H1 (cell line): ENCODE measurements around the gene GRM1. TPM values are rescaled to one million over a fixed set of nuclear protein-coding genes. Genes with fewer than 3 reads are reported as not detected.

Experiments used
- CTCF ChIA-PET: fragments of 300-600 bp; sonication (Branson Sonifier 250); formaldehyde crosslinking; loops from one replicate; lab custom pipeline; 2021; ENCODE audit not compliant: partially characterized antibody; lab: Charles Lee
- POLR2A ChIA-PET: fragments of 300-600 bp; sonication (Branson Sonifier 250); formaldehyde crosslinking; loops from one replicate; lab custom pipeline; 2021; ENCODE audit warnings: inconsistent platforms; ENCODE audit not compliant: partially characterized antibody; lab: Charles Lee
- DNase-seq, 2 experiments: peaks; one replicate each; pipeline versions ENCODE4 v3.0.0 to v3.0.0-alpha.2; 2010 to 2022; ENCODE audit warnings: low spot score in 2 of 2, low read depth in 1 of 2, mixed read lengths in 1 of 2
- FAIRE-seq: peaks from 2 replicates; lab custom pipeline; 2011; peaks lifted over from hg19 to GRCh38; lab: Jason Lieb, UNC
- H2AFZ ChIP-seq: 2 replicates; pipeline ENCODE4 v1.8.1; 2012; ENCODE audit warnings: low read length, inconsistent platforms
- H2AK5ac ChIP-seq: 2 replicates; pipeline ENCODE4 v1.6.1; 2013; ENCODE audit warnings: low read depth, low read length
- H2BK120ac ChIP-seq: replicated peaks from 2 replicates; pipeline ENCODE3; 2013; ENCODE audit warnings: low read depth, low read length, inconsistent platforms
- H2BK12ac ChIP-seq: 2 replicates; pipeline ENCODE4 v1.6.1; 2013; ENCODE audit warnings: low read depth, low read length
- H2BK15ac ChIP-seq: 2 replicates; pipeline ENCODE4 v1.6.1; 2013; ENCODE audit warnings: low read length
- H2BK20ac ChIP-seq: 2 replicates; pipeline ENCODE4 v1.6.1; 2013; ENCODE audit warnings: low read length
- H2BK5ac ChIP-seq: 2 replicates; pipeline ENCODE4 v1.6.1; 2013; ENCODE audit warnings: low read depth, low read length
- H3K14ac ChIP-seq: 2 replicates; pipeline ENCODE4 v1.6.1; 2013; ENCODE audit warnings: inconsistent platforms; ENCODE audit not compliant: insufficient read length
- H3K18ac ChIP-seq: 2 replicates; pipeline ENCODE4 v1.6.1; 2013; ENCODE audit warnings: low read length; ENCODE audit errors: extremely low read depth
- H3K23ac ChIP-seq: 2 replicates; pipeline ENCODE4 v1.6.1; 2013; ENCODE audit warnings: inconsistent platforms; ENCODE audit not compliant: insufficient read length
- H3K23me2 ChIP-seq: 2 replicates; pipeline ENCODE4 v1.6.1; 2013; ENCODE audit warnings: low read depth, low read length
- H3K27ac ChIP-seq: 2 replicates; pipeline ENCODE4 v1.6.1; 2011; ENCODE audit warnings: low read depth, low read length, inconsistent platforms
- H3K27me3 ChIP-seq, 4 experiments: replicated peaks in 1 of 4; 1 replicate in 1 of 4; 2 replicates in 3 of 4; pipeline versions ENCODE4 v1.6.1 to v1.8.1; 2011 to 2013; ENCODE audit warnings: low read length in 3 of 4, mild to moderate bottlenecking in 3 of 4, inconsistent platforms in 2 of 4, mixed read lengths in 2 of 4, moderate library complexity in 1 of 4; ENCODE audit not compliant: control insufficient read depth in 3 of 4, insufficient read depth in 3 of 4; ENCODE audit errors: extremely low read depth in 1 of 4
- H3K36me3 ChIP-seq, 4 experiments: 2 replicates each; pipeline versions ENCODE4 v1.6.1 to v1.8.1; 2011 to 2013; ENCODE audit warnings: mild to moderate bottlenecking in 4 of 4, low read length in 3 of 4, moderate library complexity in 2 of 4, control low read depth in 1 of 4, inconsistent platforms in 1 of 4; ENCODE audit not compliant: insufficient read depth in 4 of 4, control insufficient read depth in 2 of 4
- H3K4ac ChIP-seq: replicated peaks from 2 replicates; pipeline ENCODE3; 2013; ENCODE audit warnings: low read length, low read depth, mixed read lengths, inconsistent platforms; ENCODE audit not compliant: insufficient read length
- H3K4me1 ChIP-seq, 4 experiments: replicated peaks in 1 of 4; 1 replicate in 1 of 4; 2 replicates in 3 of 4; pipeline versions ENCODE4 v1.6.1 to v1.8.1; 2011 to 2013; ENCODE audit warnings: low read length in 3 of 4, inconsistent platforms in 2 of 4, mixed read lengths in 1 of 4; ENCODE audit not compliant: insufficient read depth in 4 of 4, control insufficient read depth in 3 of 4
- H3K4me2 ChIP-seq, 2 experiments: 2 replicates each; pipeline versions ENCODE4 v1.6.1 to v1.8.1; 2011 to 2013; ENCODE audit warnings: low read depth in 2 of 2, low read length in 2 of 2, control low read depth in 1 of 2, inconsistent platforms in 1 of 2, mild to moderate bottlenecking in 1 of 2; ENCODE audit not compliant: insufficient read depth in 1 of 2
- H3K4me3 ChIP-seq, 4 experiments: fragments of 200-600, 300-600 bp in 1 of 4; sonication (generic), shearing (Covaris generic), sonication (Bioruptor Twin) in 1 of 4; 2 replicates each; pipeline versions ENCODE4 v1.5.1 to v1.8.1; 2011 to 2016; ENCODE audit warnings: low read length in 4 of 4, low read depth in 3 of 4, control low read depth in 2 of 4, inconsistent platforms in 2 of 4, mild to moderate bottlenecking in 2 of 4, mixed read lengths in 1 of 4, moderate library complexity in 1 of 4; ENCODE audit not compliant: insufficient read depth in 2 of 4; ENCODE audit errors: extremely low read depth in 1 of 4
- H3K56ac ChIP-seq: replicated peaks from 2 replicates; pipeline ENCODE3; 2013; ENCODE audit warnings: low read depth, mild to moderate bottlenecking, mixed read lengths, low read length, inconsistent platforms; ENCODE audit not compliant: insufficient read length
- H3K79me1 ChIP-seq: 2 replicates; pipeline ENCODE4 v1.6.1; 2013; ENCODE audit warnings: low read depth, low read length, control low read depth
- H3K79me2 ChIP-seq, 2 experiments: 2 replicates each; pipeline versions ENCODE4 v1.6.1 to v1.8.1; 2012 to 2013; ENCODE audit warnings: low read length in 2 of 2, mild to moderate bottlenecking in 2 of 2, inconsistent platforms in 1 of 2; ENCODE audit not compliant: insufficient read depth in 2 of 2, control insufficient read depth in 1 of 2
- H3K9ac ChIP-seq, 4 experiments: replicated peaks in 1 of 4; 1 replicate in 1 of 4; 2 replicates in 3 of 4; pipeline versions ENCODE4 v1.6.1 to v1.8.1; 2011 to 2013; ENCODE audit warnings: low read depth in 3 of 4, low read length in 3 of 4, control low read depth in 2 of 4, mild to moderate bottlenecking in 2 of 4, moderate library complexity in 2 of 4, inconsistent platforms in 1 of 4; ENCODE audit errors: extremely low read depth in 1 of 4
- H3K9me3 ChIP-seq, 2 experiments: 2 replicates each; pipeline versions ENCODE4 v1.6.1 to v1.8.1; 2012 to 2013; ENCODE audit warnings: mild to moderate bottlenecking in 2 of 2, moderate library complexity in 2 of 2, control low read depth in 1 of 2, inconsistent platforms in 1 of 2, low read depth in 1 of 2, low read length in 1 of 2, mixed read lengths in 1 of 2; ENCODE audit not compliant: insufficient read depth in 2 of 2
- H4K20me1 ChIP-seq, 2 experiments: replicated peaks in 1 of 2; 2 replicates each; pipeline versions ENCODE3 to v1.8.1; 2011 to 2013; ENCODE audit warnings: inconsistent platforms in 2 of 2, low read length in 2 of 2, mild to moderate bottlenecking in 1 of 2; ENCODE audit not compliant: insufficient read depth in 2 of 2, control insufficient read depth in 1 of 2
- H4K5ac ChIP-seq: 2 replicates; pipeline ENCODE4 v1.6.1; 2013; ENCODE audit warnings: low read length, low read depth, mixed read lengths, inconsistent platforms; ENCODE audit not compliant: insufficient read length
- H4K8ac ChIP-seq: 2 replicates; pipeline ENCODE4 v1.8.0; 2013; ENCODE audit warnings: mild to moderate bottlenecking, moderate library complexity, low read length, inconsistent platforms; ENCODE audit not compliant: insufficient read depth; ENCODE audit errors: extremely low read depth
- H4K91ac ChIP-seq: replicated peaks from 2 replicates; pipeline ENCODE3; 2013; ENCODE audit warnings: low read length, mixed read lengths, inconsistent platforms; ENCODE audit not compliant: insufficient read length
- BACH1 ChIP-seq: IDR thresholded peaks from 2 replicates; pipeline ENCODE4 v1.6.1; 2012; ENCODE audit warnings: low read length, improper control_type of control experiment
- CHD1 ChIP-seq: IDR thresholded peaks from 2 replicates; pipeline ENCODE4 v1.6.1; 2012; ENCODE audit warnings: low read depth, low read length, improper control_type of control experiment
- EP300 ChIP-seq, 2 experiments: IDR thresholded peaks; 1 replicate in 1 of 2; 2 replicates in 1 of 2; pipeline ENCODE4 v1.6.1; 2011 to 2012; ENCODE audit warnings: low read depth in 2 of 2, low read length in 2 of 2, mild to moderate bottlenecking in 2 of 2, borderline replicate concordance in 1 of 2, inconsistent platforms in 1 of 2, moderate library complexity in 1 of 2
- GTF2F1 ChIP-seq: IDR thresholded peaks from 2 replicates; pipeline ENCODE4 v1.6.1; 2012; ENCODE audit warnings: low read depth, low read length, improper control_type of control experiment, borderline replicate concordance
- HDAC2 ChIP-seq, 2 experiments: fragments of 300-600 bp in 1 of 2; sonication (generic) in 1 of 2; IDR thresholded peaks; 2 replicates each; pipeline ENCODE4 v1.6.1; 2011 to 2012; ENCODE audit warnings: low read depth in 2 of 2, low read length in 2 of 2, mild to moderate bottlenecking in 2 of 2, moderate library complexity in 2 of 2, borderline replicate concordance in 1 of 2, inconsistent platforms in 1 of 2
- SIN3A ChIP-seq, 2 experiments: IDR thresholded peaks in 1 of 2; conservative IDR thresholded peaks in 1 of 2; 2 replicates each; pipeline ENCODE4 v1.6.1; 2011 to 2012; ENCODE audit warnings: low read length in 2 of 2, improper control_type of control experiment in 1 of 2, low read depth in 1 of 2, mild to moderate bottlenecking in 1 of 2
- SP2 ChIP-seq: IDR thresholded peaks from 2 replicates; pipeline ENCODE4 v1.6.1; 2012; ENCODE audit warnings: mild to moderate bottlenecking, low read length, inconsistent platforms
- SP4 ChIP-seq: IDR thresholded peaks from 2 replicates; pipeline ENCODE4 v1.6.1; 2012; ENCODE audit warnings: low read length, inconsistent platforms
- WGBS, 2 experiments: shearing (Covaris generic) in 1 of 2; methylation state at CpG; one replicate each; pipeline versions ENCODE4 v1.1.6 to v1.1.7; 2013 to 2015; ENCODE audit warnings: low lambda C conversion rate in 2 of 2, mixed read lengths in 2 of 2, inconsistent platforms in 1 of 2, low coverage in 1 of 2, missing lambda C conversion rate in 1 of 2; ENCODE audit not compliant: insufficient replicate concordance in 2 of 2, insufficient coverage in 1 of 2, insufficient read length in 1 of 2; ENCODE audit errors: extremely low coverage in 1 of 2, missing lambda C conversion rate in 1 of 2; 5-methylcytosine and 5-hydroxymethylcytosine counted together
- polyA plus RNA-seq, 7 experiments: library from polyadenylated mRNA; depleted of rRNA in 3 of 7; stranded (reverse) in 5 of 7; unstranded in 2 of 7; fragments of >200 nt in 5 of 7; fragments of 200-250 nt in 2 of 7; gene quantifications; 1 replicate in 5 of 7; 2 replicates in 1 of 7; 4 replicates in 1 of 7; pipeline versions ENCODE4 v1.2.1 to v1.2.3, GENCODE V29; 2011 to 2013; ENCODE audit warnings: missing spikeins in 2 of 7, mixed read lengths in 2 of 7
- total RNA-seq: library from RNA; stranded (reverse); fragmentation: NEBNext Ultra II Directional; extraction: Animal tissue kit (Norgen Biotek cat#: 25700); gene quantifications from 2 replicates; pipeline ENCODE4 v1.2.1, GENCODE V29; 2021
- TF ChIP-seq, protein P1 (sequence below): IDR thresholded peaks from 2 replicates; pipeline ENCODE4 v1.6.1; 2011; ENCODE audit warnings: low read length, improper control_type of control experiment

GRM1 gene
- total and polyA plus RNA-seq, 2 of the 8 experiments (the other 6 are each of a cell fraction or from before 2014, with no cell fraction given) = 0.15 to 1.3 TPM

DNA sequence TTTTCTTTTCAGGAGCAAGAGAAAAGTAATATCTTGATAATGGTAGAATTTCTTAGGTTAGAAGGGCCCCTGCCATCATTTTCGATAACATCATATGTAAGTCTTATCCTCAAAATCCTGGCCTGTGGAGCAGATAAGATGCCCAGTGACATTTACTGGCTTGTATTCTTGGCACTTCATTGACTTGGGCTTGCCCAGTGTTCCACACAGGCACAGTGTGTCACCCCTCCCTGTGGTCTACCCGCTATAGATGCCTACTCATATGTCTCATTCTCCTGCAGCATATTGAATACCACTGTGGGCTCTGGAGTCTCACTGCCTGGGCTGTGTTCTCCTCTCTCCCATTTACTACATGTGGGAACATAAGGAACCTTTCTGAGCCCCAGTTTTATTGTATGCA is 105.0 kb downstream of the GRM1 start:
- FAIRE-seq (no peak), DNase-seq (no peak)
- no peak overlapping the region for H4K5ac ChIP-seq
- H2BK15ac ChIP-seq = no peak overlapping the region
- no peak overlapping the region for H3K14ac ChIP-seq
- CTCF ChIA-PET = interaction anchor here (0.6 kb wide), 2 partner anchors 25 to 53 kb away, joined by 3 read pairs; no protein-coding TSS in a partner anchor
- no peak overlapping the region for H2BK20ac ChIP-seq
- no peaks in the 10 kb centered on the region for H3K79me2 ChIP-seq
- TF ChIP-seq HDAC2 (IDR thresholded peaks at IDR 0.05; ENCODE audit: borderline replicate concordance in 1 of 2, low read depth in 2 of 2, low read length in 2 of 2) = no peak
- no peak for TF ChIP-seq SIN3A (conservative IDR thresholded peaks at IDR 0.05 in 1 of 2, IDR thresholded peaks at IDR 0.05 in 1 of 2; ENCODE audit: low read depth in 1 of 2, low read length in 2 of 2)
- TF ChIP-seq, protein P1, sequence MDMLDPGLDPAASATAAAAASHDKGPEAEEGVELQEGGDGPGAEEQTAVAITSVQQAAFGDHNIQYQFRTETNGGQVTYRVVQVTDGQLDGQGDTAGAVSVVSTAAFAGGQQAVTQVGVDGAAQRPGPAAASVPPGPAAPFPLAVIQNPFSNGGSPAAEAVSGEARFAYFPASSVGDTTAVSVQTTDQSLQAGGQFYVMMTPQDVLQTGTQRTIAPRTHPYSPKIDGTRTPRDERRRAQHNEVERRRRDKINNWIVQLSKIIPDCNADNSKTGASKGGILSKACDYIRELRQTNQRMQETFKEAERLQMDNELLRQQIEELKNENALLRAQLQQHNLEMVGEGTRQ = no peak
- TF ChIP-seq SP2 = no peak
- no peak for TF ChIP-seq BACH1
- no peak for TF ChIP-seq SP4
- TF ChIP-seq GTF2F1 = no peak
- TF ChIP-seq CHD1 = no peak
- no peak for TF ChIP-seq EP300 (IDR thresholded peaks at IDR 0.05; ENCODE audit: borderline replicate concordance in 1 of 2, low read depth in 2 of 2, low read length in 2 of 2)
- H3K9me3 ChIP-seq = no peaks in the 10 kb centered on the region
- H3K23me2 ChIP-seq = no peaks in the 10 kb centered on the region
- H3K27ac ChIP-seq = no peak overlapping the region
- H4K91ac ChIP-seq = no peak overlapping the region
- H2BK120ac ChIP-seq = no peak overlapping the region
- 86% methylated on average over 2 of the region's 2 CpGs; no CpG with 5 or more reads in 1 of the 2 experiments for WGBS, 2 experiments
- no peaks in the 10 kb centered on the region for H4K20me1 ChIP-seq
- no peak overlapping the region for H3K23ac ChIP-seq
- POLR2A ChIA-PET = no interaction called here
- no peak overlapping the region for H2BK12ac ChIP-seq
- no peak overlapping the region for H2BK5ac ChIP-seq
- no peak overlapping the region for H4K8ac ChIP-seq
- no peak overlapping the region for H2AK5ac ChIP-seq
- no peaks in the 10 kb centered on the region for H3K79me1 ChIP-seq
- no peak overlapping the region for H3K4ac ChIP-seq
- no peaks in the 10 kb centered on the region for H3K36me3 ChIP-seq
- H2AFZ ChIP-seq = no peak overlapping the region
- no peaks in the 10 kb centered on the region for H3K27me3 ChIP-seq
- no peaks in the 10 kb centered on the region for H3K4me1 ChIP-seq
- no peak overlapping the region for H3K18ac ChIP-seq
- H3K56ac ChIP-seq = no peak overlapping the region
- H3K9ac ChIP-seq = no peak overlapping the region
- no peak overlapping the region for H3K4me2 ChIP-seq
- H3K4me3 ChIP-seq = no peak overlapping the region
